DLD1 (cell line): ENCODE results near the gene RAB30.
"Not testable (repeated sequence)": the region's sequence is repeated elsewhere in the genome, so short reads cannot be mapped to it uniquely, and the experiment has no call there.

Experiments used
- in situ Hi-C: cut with HindIII; loops from 2 replicates; pipeline ENCODE4 v1.10.0; 2017; ENCODE audit warnings: low sequenced_read_pairs

The RAB30 gene

DNA sequence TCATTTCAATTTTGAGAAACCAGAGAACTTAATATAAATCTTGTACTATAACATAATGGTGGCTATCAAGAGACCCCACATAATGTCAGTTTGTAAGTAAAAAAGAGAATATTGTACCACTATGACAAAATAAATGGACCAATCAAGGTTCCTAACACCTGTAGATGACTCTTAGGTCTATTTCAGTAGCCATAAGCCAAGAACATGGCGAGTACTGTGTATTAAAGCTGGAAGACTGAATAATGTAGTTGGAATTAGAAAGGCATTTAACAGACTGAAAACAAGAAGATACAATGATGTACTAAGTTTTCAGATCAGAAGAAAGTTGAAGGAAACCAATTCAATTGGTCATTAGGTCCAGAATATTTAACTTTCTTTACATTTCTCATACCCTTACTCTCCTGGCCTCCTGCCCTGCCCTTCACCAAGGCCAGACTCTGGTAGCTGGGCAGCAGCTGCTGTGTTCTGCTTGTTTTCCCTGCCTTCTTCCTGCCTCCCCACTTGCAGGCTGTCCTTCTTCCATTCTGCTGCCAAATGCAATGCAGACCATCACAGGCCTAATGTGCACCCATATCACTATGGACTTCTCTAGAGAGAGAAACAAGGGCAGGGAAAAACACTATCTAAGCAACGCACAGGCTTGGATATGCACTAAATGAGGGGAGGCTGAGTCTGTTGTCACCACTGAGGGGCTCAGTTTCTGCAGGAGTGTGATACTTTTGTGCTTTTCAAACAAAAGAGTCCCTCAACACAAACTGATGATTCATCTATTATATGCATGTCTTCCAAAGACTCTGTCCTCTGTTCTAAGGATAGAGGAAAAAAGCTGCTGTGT, 60.1 kb downstream of the RAB30 start:
- in situ Hi-C loops, result no loop called here

DNA sequence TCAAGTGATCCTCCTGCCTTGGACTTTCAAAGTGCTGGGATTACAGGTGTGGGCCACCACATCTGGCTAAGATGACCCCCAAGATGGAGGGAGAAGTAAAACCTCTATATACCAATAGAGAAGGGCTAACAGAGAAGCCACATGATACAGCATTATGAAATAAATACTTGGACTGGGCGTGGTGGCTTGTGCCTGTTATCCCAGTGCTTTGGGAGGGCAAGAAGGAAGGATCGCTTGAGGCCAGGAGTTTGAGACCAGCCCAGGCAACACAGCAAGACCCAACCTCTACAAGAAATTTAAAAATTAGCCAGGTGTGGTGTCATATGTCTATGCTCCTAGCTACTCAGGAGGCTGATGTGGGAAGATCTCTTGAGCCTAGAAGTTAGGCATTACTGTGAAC, 61.7 kb downstream of the RAB30 start:
- in situ Hi-C loops, result no loop called here

DNA sequence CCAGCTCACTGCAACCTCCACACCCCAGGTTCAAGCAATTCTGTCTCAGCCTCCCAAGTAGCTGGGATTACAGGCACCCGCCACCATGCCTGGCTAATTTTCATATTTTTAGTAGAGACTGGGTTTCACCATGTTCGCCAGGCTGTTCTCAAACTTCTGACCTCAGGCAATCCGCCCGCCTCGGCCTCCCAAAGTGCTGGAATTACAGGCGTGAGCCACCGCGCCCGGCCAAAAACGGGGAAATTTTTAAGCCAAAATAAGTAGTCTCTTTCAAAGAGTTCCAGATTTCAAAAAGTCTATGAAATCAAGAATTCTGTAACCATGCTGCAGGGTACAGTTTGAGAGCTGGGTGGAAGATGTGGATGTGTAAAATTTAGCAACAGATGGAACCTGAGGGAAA, 62.6 kb downstream of the RAB30 start:
- in situ Hi-C loops, result not testable (repeated sequence)

DNA sequence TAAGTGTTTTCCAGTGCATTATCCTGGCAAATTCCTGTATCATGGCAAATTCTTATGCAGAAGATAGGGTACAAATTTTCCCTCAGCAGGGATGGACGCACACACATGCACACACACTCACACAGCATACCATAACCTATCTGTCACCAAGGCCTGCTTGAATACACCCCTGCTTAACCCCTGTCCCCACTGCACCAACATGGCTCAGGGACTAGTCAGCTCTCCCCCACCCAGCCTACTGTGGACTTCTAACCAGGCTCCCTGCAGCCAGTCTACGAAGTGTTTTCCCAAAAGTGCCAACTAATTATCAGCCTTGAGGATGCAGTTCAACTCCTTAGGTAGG, 63.1 kb downstream of the RAB30 start:
- in situ Hi-C loops, result no loop called here

DNA sequence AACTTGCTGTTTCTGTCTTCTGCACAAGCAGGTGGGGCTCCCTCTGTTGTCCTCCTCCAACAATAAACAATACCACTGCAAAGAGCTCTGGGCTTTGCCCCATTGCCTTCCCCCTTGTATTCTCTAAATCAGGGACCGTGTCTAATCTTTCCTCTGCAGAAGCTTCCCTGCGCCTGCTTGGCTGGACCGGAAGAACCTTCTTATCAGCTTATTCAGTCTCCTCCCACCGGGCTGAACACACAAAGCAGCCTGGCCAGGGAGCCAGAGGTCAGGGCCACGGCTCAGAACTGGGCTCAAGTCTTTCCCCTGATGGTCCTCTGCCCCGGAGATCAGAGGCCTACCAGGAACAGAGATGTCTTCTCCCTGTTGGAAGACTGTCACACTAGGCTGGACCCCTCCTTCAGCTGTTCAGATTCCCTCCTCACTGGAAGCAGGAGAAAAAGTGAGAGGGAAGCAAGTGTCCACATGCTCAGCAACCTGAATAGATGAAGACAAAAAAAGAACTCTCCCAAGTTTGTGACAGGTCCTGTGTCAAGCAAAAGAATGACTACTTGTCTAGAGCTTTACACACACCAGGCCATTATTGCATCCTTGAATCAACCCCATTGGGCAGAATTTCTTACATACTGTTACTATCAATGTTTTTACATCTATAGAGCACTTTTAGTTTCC, 63.7 kb downstream of the RAB30 start:
- in situ Hi-C loops, result no loop called here

DNA sequence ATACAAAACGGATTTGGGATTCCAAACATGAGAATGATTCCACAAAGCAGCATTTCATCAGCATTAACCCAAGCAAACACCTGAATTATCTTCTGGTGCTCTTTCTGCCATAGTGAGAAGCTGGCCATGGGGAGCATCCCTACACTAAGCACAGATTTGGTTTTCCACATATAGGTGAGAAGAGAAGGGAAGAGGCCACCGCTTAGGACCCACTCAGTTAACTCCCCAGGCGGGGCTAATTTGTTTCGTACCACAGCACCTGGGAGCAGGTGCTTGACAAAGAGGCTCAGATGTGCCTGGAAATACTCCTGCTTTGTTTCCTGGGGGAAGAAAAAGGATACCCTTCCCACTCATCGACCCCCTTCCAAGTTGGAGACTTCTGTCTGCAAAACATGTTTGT, 64.2 kb downstream of the RAB30 start:
- in situ Hi-C loops, result no loop called here

DNA sequence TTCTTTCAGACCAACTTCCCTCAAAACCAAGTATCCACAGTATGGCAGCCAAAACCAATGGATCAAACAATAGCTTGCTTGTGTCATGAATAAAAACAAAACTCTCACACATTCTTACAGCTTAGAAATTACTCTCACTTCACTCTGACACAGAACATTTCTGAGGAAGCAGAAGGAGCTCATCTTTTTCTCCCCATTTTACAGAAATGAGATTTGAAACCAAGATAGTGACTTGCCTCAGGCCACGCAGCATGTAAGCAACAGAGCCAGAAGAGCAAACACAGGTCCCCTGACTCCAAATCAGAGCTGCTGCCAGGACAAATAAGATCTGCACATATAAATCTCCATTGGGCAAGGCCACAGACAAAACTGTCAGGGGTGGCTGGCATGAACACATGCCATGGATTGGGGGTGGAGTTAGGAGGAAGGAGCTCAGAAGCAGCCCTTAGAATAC, 64.8 kb downstream of the RAB30 start:
- in situ Hi-C loops, result no loop called here

DNA sequence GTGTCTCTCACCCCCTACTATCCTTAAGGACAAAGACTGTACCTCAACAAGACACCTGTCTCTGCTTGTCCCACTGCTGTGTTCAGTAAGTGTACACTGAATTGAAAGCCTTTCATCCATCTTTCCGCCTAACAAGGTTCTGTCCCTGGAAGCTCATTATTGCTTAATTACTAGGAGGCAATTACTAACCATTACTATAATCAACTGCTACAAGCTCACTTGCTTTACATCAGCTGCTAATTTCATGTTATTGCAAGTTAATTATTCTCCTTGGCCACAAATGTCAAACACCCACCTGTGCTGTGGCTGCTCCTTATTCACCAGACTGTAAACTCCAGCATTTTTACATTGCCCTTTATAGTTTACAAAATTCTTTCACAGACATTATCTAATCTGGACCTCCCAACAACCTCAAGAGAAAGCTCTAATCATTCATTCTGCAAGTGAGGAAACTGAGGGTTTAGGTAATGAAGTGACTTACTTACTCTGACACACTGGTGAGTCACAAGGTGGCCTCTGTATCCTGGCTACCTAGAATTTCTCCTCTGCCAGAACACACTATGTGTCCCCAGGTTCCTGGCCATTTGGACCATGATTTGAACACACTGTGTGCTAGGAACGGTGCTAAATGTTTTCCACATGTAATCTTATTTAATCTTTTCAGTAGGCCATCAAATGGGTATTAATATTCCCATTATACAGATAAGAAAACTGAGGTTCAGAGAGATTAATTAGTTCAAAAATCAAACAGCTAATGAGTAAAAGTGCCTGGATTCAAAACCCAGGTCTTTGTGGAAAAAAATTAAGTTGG, 66.7 kb downstream of the RAB30 start:
- in situ Hi-C loops, result no loop called here

DNA sequence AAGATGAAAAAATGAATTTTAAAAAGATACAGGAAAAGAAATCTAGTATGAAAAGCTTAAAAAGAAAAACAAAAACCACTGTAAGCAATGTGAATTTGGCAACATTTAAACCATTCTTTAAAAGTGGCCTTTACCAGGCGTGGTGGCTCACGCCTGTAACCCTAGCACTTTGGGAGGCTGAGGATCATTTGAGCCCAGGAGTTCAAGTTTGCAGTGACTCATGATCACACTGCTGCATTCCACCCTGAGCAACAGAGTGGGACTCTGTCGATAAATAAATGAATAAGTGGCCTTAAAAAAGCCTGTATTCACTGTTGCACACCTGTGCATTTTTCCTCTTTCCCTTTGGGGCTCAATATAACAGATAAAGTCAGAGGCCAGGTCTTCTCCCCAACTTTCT, 69.2 kb downstream of the RAB30 start:
- in situ Hi-C loops, result no loop called here

DNA sequence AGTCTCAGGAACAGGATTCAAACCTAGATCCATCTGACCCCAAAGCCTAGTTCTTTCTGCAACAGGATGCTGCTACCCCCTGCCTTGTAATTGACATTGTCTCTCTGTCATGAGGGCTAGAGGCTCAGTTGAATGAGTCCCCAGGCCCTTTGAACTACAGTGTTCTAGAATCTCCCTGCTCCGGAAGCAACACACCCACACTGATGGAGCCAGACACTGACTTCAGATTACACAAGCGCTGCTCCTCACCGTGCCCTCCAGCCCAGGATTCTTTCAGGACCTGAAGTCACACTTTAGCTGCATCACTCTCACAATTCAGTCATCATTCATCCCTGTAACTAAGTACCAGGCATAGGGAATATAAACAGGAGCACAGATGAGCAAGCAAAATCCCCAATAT, 69.6 kb downstream of the RAB30 start:
- in situ Hi-C loops, result no loop called here

DNA sequence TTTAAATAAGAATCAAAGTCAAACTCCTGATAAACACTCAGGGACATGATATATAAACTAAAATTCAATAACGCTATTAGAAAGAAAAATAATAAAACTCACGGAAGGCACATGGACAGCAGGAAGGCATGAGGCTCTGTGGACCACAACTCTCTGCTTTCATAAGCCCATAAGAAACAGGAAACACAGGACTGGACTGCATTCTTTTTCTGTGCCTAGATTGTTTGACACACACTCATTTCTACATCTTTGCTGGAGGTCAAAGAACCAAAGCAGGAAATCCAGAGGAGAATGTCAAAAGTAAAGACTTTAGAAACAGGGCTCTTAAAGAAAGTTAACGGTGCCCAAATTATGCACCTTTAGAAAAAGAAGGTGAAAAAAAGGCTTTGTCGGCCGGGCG, 71.3 kb downstream of the RAB30 start:
- in situ Hi-C loops, result no loop called here

DNA sequence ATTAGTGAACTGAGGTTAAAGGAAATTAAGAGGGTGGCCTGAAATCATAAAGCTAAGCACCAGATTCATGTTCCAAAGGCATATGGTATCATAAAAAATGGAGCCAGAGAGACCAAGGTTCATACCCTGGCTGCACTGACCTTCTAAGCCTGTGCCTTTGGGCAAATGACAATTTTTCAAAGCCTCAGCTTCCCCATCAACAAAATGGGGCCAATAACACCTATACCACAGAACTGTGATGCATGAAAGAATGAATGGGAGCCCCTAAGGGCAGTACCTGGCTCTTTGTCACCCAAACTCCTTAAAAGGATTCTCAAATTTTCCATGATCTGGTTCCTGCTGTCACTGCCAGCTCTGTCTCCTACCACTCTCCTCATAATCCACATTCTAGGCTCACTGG, 72.5 kb downstream of the RAB30 start:
- in situ Hi-C loops, result no loop called here

DNA sequence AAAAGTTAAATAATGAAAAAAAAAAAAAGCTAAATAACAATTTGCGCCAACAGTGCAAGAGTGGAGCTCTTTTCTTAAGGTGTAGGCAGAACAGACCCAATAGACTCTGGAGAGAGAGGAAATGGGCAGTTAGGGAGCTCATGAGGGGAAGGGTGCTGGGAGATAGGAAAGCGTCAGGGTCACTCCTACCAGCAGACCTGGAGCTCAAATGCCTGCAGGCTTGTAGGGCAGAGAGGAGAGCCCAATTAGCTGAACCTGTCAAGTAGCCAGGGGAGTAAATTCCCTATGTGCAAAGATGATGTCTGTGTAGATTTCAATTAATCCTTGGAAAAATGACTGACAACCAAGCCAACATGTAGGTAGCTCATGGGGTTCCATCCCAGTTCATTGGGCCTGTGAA, 73.0 kb downstream of the RAB30 start:
- in situ Hi-C loops, result no loop called here

DNA sequence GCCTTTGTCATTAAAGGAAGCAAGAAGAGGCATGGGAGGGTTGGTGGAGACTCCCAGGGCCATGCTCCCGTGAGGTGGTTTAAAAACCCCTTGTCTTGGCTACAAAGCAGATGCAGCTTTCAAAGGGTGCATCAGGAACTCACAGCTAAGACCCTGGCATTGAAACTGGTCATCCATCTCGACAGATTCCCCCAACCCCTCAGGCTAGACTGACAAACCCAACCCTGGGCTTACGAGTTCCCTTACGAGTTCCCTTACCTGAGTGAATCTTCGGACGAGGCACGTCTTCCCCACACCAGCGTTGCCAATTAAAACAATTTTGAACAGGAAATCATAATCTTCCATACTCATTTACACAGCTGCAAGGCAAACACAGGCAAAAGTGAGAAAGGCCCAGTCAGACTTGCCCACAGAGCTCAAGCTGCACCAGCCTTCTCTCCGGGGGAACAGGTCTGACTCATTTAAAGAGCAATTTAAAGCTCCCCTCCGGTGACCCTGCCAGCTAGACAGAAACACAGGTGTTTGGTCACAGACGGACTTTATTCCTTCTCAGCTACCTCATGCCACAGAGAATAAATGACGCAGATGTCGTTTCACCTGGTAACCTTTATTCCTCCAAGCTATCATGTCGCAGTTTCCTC, 74.6 kb downstream of the RAB30 start:
- in situ Hi-C loops, result no loop called here

DNA sequence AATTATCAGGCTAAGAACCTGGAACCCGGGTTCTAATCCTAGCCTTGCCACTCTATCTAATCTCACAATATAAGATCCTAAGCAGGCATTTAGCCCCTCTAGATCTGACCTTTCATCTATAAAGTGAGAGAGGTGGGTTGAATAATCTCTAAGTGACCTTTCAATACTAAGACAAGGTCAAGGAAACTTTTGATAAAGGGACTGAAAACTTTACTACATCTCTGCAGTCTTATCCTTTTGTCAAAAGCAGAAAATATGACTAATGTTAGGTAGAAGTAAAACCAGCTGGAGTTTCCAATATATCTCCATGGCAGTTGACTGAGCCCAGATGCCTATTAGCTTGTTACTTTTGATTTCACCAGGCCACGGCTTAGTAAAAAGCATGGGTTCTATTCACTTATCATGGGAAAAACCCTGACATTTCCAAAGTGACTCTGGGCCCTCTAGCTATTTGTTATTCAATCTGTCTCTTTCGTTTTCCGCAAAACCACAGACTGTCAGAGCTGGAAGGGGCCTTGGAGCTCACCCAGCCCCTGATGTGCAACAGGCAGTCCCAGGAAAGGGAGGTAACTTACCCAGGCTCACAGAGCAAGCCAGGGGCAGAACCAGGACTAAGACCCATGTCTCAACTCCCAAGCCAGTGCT, 75.8 kb downstream of the RAB30 start:
- in situ Hi-C loops, result no loop called here

DNA sequence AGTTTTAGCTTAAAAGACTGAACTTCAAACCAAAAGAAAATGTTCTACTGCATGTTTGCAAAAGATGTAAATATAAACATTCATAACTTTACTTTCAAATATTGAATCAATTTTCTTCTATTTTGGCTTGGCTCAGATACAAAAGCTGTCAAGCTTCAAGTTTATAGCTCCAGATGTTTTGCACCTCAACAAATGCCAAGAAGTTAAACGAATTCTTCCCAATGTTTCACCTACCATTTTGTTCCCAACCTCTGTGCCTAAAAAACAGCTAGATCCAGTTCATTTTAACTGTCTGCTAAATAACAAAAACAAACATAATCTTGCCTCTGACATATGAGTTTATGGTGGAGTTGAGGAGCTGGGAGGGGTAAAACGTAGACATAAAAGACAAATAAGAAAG, 76.5 kb downstream of the RAB30 start:
- in situ Hi-C loops, result no loop called here

DNA sequence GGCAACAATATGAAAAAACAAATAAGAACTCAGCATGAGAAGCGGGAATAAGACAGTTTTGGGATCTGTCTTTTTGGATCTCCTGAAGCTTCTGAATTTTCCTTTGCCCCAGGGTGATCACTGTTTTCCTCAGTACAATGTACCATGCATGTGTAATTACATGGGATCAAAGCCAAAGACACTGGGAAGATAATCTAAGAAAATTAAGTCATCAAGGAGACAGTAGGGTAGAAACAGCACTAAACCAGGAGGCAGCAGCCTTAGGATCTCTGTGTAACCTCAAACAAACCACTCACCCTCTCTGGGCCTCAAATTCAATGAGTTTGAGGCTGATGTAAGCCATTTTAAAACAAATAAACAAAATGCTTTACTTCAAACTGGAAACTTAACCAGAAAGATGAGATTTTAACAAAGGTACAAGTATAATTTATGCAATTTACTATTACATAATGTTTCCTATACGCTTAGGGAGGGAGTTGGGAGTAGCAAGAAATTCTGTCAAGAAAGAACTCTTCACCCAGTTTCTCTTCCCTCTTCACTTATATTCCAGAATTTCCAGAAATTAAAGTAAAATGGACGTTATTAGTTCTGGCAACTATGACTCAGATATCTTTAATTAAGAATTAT, 77.0 kb downstream of the RAB30 start:
- in situ Hi-C loops, result no loop called here

DNA sequence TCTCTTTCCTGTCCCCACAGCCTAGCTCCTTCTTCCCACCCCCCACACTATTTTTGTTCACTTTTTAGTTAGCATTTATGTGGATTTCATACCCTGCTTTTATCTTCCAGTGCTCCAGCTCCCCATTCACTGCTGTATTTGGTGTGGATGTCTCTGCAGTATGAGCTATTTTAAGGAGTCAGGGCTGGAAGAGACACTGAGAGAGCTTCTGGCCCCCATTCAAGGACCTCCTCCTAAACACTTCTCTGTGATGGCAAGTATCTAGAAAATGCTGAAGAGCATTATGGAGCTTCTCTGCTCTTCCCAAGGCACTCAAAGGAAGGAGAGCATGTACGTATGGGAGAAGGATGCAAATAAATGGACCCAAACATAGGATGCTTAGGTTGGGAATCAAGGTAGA, 79.5 kb downstream of the RAB30 start:
- in situ Hi-C loops, result no loop called here

DNA sequence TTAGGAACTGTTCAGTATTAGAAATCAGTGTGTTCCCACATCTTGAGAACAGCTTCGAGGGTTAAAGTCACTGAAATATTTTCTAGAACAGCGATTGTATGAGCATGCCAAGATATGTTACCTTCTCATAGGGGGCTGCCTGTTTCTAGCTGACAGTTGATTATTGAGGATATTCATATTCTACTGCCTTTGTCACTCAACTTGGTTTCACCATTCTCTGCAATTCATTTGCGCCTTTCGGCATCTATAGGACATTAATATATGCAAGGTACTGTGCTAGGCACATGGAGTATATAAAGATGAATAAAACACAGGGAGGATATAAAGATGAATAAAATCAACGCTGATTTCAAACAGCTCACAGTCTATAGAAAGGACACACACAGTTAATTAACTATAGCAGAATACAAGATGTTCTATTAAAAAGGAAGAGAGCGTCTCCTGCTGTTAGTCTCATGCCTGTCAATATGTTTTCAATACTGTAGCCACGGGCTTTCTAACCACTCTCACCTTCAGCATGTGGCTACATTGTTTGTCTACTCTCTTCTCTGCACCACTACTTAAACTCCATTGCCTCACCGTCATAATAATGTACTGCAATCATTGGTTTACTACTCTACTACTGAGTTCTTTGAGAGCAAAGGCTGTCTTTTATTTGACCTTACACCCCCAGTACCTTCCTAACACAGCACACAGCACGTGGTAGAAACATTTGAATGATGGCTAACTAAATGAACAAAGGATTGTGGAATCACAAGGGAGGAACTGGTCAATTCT, 81.9 kb downstream of the RAB30 start:
- in situ Hi-C loops, result no loop called here
